SK-N-SH (cell line): ENCODE measurements around the gene GFY. TPM values are rescaled to one million over a fixed set of nuclear protein-coding genes. Genes with fewer than 3 reads are reported as not detected.

ENCODE experiments used
- CTCF ChIA-PET: fragments of 300-600, 350-600 bp; formaldehyde crosslinking; extraction: SDS; loops from one replicate; lab custom pipeline; 2021; lab: Yijun Ruan, JAX
- POLR2A ChIA-PET: fragments of 350-600 bp; sonication (Branson Sonifier 250); formaldehyde crosslinking; extraction: SDS; loops from one replicate; lab custom pipeline; 2020; ENCODE audit warnings: antibody characterized with exemption, inconsistent platforms; lab: Yijun Ruan, JAX
- DNase-seq: peaks from one replicate; pipeline ENCODE4 v3.0.0; 2012
- H2AFZ ChIP-seq: fragments of 200-600 bp; sonication (generic); 2 replicates; pipeline ENCODE4 v1.8.1; 2016; ENCODE audit warnings: antibody characterized with exemption, mild to moderate bottlenecking, low read depth
- H3F3A ChIP-seq: fragments of 200-600 bp; sonication (generic); replicated peaks from 2 replicates; pipeline ENCODE3; 2016; ENCODE audit warnings: antibody characterized with exemption, mild to moderate bottlenecking; ENCODE audit not compliant: insufficient read depth
- H3K27ac ChIP-seq, 2 experiments: fragments of 200-500 bp in 1 of 2; fragments of 200-600 bp in 1 of 2; sonication (Bioruptor generic) in 1 of 2; sonication (generic), shearing (Covaris generic) in 1 of 2; 2 replicates each; pipeline versions ENCODE4 v1.5.1 to v1.6.1; 2014 to 2016; ENCODE audit warnings: low read depth in 2 of 2, inconsistent platforms in 1 of 2, low read length in 1 of 2, mild to moderate bottlenecking in 1 of 2, mixed read lengths in 1 of 2
- H3K27me3 ChIP-seq: fragments of 200-600 bp; sonication (generic), shearing (Covaris generic); 2 replicates; pipeline ENCODE4 v1.6.1; 2016; ENCODE audit warnings: mixed run types; ENCODE audit not compliant: insufficient read depth
- H3K36me3 ChIP-seq, 2 experiments: fragments of 200-500 bp in 1 of 2; fragments of 200-600 bp in 1 of 2; sonication (Bioruptor generic) in 1 of 2; sonication (generic) in 1 of 2; replicated peaks in 1 of 2; 2 replicates each; pipeline versions ENCODE3 to v1.5.1; 2014 to 2016; ENCODE audit warnings: low read length in 1 of 2, mild to moderate bottlenecking in 1 of 2; ENCODE audit not compliant: insufficient read depth in 2 of 2, control insufficient read depth in 1 of 2
- H3K4me1 ChIP-seq, 2 experiments: fragments of 200-500 bp in 1 of 2; fragments of 200-600 bp in 1 of 2; sonication (Bioruptor generic) in 1 of 2; sonication (generic), shearing (Covaris generic) in 1 of 2; 2 replicates each; pipeline versions ENCODE4 v1.5.1 to v1.6.1; 2014 to 2016; ENCODE audit warnings: low read depth in 1 of 2, low read length in 1 of 2, mixed run types in 1 of 2; ENCODE audit not compliant: insufficient read depth in 2 of 2, control insufficient read depth in 1 of 2
- H3K4me2 ChIP-seq: fragments of 200-600 bp; sonication (generic), shearing (Covaris generic); 2 replicates; pipeline ENCODE4 v1.6.1; 2017; ENCODE audit warnings: mixed run types
- H3K4me3 ChIP-seq, 2 experiments: fragments of 200-500 bp in 1 of 2; fragments of 200-600 bp in 1 of 2; sonication (Bioruptor generic) in 1 of 2; sonication (generic), shearing (Covaris generic) in 1 of 2; 2 replicates each; pipeline versions ENCODE4 v1.5.1 to v1.8.1; 2014 to 2016; ENCODE audit warnings: low read depth in 2 of 2, inconsistent platforms in 1 of 2, low read length in 1 of 2, mild to moderate bottlenecking in 1 of 2, mixed read lengths in 1 of 2, moderate library complexity in 1 of 2
- H3K79me2 ChIP-seq: fragments of 200-600 bp; sonication (generic); 2 replicates; pipeline ENCODE4 v1.8.1; 2017; ENCODE audit warnings: mild to moderate bottlenecking; ENCODE audit not compliant: insufficient read depth
- H3K9ac ChIP-seq: fragments of 200-600 bp; sonication (generic); 2 replicates; pipeline ENCODE4 v1.6.1; 2017; ENCODE audit warnings: mixed run types
- H3K9me2 ChIP-seq: fragments of 200-600 bp; sonication (generic); 2 replicates; pipeline ENCODE4 v1.6.1; 2017; ENCODE audit warnings: mixed run types
- H3K9me3 ChIP-seq: fragments of 200-600 bp; sonication (generic); 2 replicates; pipeline ENCODE4 v1.6.1; 2017; ENCODE audit warnings: mixed run types, mild to moderate bottlenecking, moderate library complexity
- H4K20me1 ChIP-seq: fragments of 200-600 bp; sonication (generic); 2 replicates; pipeline ENCODE4 v1.6.1; 2017; ENCODE audit warnings: mild to moderate bottlenecking, mixed run types; ENCODE audit not compliant: insufficient read depth
- CHD2 ChIP-seq: fragments of 150-350 bp; IDR thresholded peaks from 2 replicates; pipeline ENCODE4 v1.6.1; 2018; ENCODE audit warnings: low read length; ENCODE audit not compliant: partially characterized antibody
- CTCF ChIP-seq: fragments of 200-600 bp; sonication (generic); IDR thresholded peaks from 2 replicates; pipeline ENCODE4 v1.6.1; 2017; ENCODE audit warnings: antibody characterized with exemption, mild to moderate bottlenecking, moderate library complexity
- ELF1 ChIP-seq: IDR thresholded peaks from 2 replicates; pipeline ENCODE4 v1.4.0; 2012
- EP300 ChIP-seq, 2 experiments: IDR thresholded peaks; 2 replicates each; pipeline versions ENCODE4 v1.4.0 to v1.6.1; 2012; ENCODE audit warnings: borderline replicate concordance in 1 of 2, low read depth in 1 of 2, low read length in 1 of 2
- EZH2phosphoT487 ChIP-seq: fragments of 200-600 bp; sonication (generic); IDR thresholded peaks from 2 replicates; pipeline ENCODE4 v1.6.1; 2017; ENCODE audit warnings: low read depth, mixed run types, mild to moderate bottlenecking, antibody characterized with exemption, moderate library complexity, borderline replicate concordance
- NRF1 ChIP-seq: IDR thresholded peaks from 2 replicates; pipeline ENCODE4 v1.6.1; 2012; ENCODE audit warnings: low read depth, mild to moderate bottlenecking, low read length
- RAD21 ChIP-seq: IDR thresholded peaks from 2 replicates; pipeline ENCODE4 v1.6.1; 2012; ENCODE audit warnings: mild to moderate bottlenecking, low read length
- RCOR1 ChIP-seq: fragments of 150-350 bp; IDR thresholded peaks from 2 replicates; pipeline ENCODE4 v1.6.1; 2017; ENCODE audit warnings: antibody characterized with exemption, low read length
- REST ChIP-seq: IDR thresholded peaks from 2 replicates; pipeline ENCODE4 v1.6.1; 2012; ENCODE audit warnings: mild to moderate bottlenecking, low read depth, low read length, moderate library complexity
- RFX5 ChIP-seq: IDR thresholded peaks from 2 replicates; pipeline ENCODE4 v1.6.1; 2012; ENCODE audit warnings: mild to moderate bottlenecking, improper control_type of control experiment, low read length
- SIN3A ChIP-seq: IDR thresholded peaks from 2 replicates; pipeline ENCODE4 v1.6.1; 2012; ENCODE audit warnings: low read depth, mild to moderate bottlenecking, low read length, moderate library complexity, borderline replicate concordance
- TCF12 ChIP-seq: IDR thresholded peaks from 2 replicates; pipeline ENCODE4 v1.4.0; 2012
- TEAD4 ChIP-seq: IDR thresholded peaks from 2 replicates; pipeline ENCODE4 v1.4.0; 2012; ENCODE audit warnings: mild to moderate bottlenecking, borderline replicate concordance; ENCODE audit not compliant: insufficient read depth
- YY1 ChIP-seq: IDR thresholded peaks from 2 replicates; pipeline ENCODE4 v1.4.0; 2012; ENCODE audit warnings: low read depth, mild to moderate bottlenecking
- WGBS: methylation state at CpG from one replicate; pipeline ENCODE4 v1.1.6; 2017; ENCODE audit warnings: low lambda C conversion rate; 5-methylcytosine and 5-hydroxymethylcytosine counted together
- polyA plus RNA-seq, 3 experiments: library from polyadenylated mRNA; depleted of rRNA; stranded (reverse); fragments of >200 nt; gene quantifications; 2 replicates each; pipeline ENCODE4 v1.2.3, GENCODE V29; 2012
- TF ChIP-seq, protein P1 (sequence below): IDR thresholded peaks from 2 replicates; pipeline ENCODE4 v1.4.0; 2012; ENCODE audit warnings: low read depth, borderline replicate concordance
- TF ChIP-seq, protein P2 (sequence below): IDR thresholded peaks from 2 replicates; pipeline ENCODE4 v1.4.0; 2012; ENCODE audit warnings: low read depth, borderline replicate concordance
- TF ChIP-seq, protein P3 (sequence below): IDR thresholded peaks from 2 replicates; pipeline ENCODE4 v1.4.0; 2012; ENCODE audit warnings: low read depth

GFY gene
- polyA plus RNA-seq, 1 of the 3 experiments (the other 2 are of a cell fraction): not detected

DNA sequence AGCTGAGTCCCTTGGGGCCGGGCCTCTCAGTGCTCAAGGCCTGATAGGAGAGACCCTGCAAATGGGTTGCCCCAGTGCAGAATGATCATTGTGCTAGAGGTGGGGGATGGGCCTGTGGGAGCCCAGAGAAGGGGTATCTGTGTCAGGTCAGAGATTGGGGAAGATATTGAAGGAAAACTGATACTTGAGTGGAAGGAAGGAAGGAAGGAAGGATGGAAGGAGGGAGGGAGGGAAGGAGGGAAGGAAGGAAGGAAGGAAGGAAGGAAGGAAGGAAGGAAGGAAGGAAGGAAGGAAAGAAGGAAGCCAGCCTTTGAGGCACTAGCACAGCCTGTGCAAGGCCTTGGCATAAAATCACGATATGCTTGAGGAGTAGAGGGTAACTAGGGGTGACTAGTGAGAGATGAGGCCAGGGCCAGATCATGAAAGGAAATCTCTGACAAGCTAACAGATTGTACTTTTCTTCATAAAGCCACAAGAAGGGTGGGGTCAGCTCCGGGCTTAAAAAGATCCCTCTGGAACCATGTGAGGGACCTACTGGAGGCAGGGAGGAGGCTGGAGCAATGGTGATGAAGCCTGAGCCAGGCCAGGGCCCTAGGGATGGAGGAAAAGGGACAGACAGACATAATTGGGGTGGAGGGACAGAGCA is 13.4 kb upstream of the GFY start:
- no peaks in the 10 kb centered on the region for H3K36me3 ChIP-seq
- H3K4me2 ChIP-seq: no peak overlapping the region
- no peak overlapping the region for H3K27ac ChIP-seq
- H3K9me2 ChIP-seq: no peaks in the 10 kb centered on the region
- H4K20me1 ChIP-seq: no peaks in the 10 kb centered on the region
- ChIA-PET CTCF (interaction anchor here (1.4 to 17.5 kb wide), 3 partner anchors 20 to 31 kb away, joined by 4 to 108 read pairs (median 14); no protein-coding TSS in a partner anchor), POLR2A (no interaction called here)
- no peak overlapping the region for H3K4me3 ChIP-seq
- no peaks in the 10 kb centered on the region for H3K9me3 ChIP-seq
- 68% methylated on average over 3 of the region's 3 CpGs for WGBS
- H2AFZ ChIP-seq: no peak overlapping the region
- H3F3A ChIP-seq: no peaks in the 10 kb centered on the region
- H3K27me3 ChIP-seq: peaks cover 6% of the 10 kb centered on the region
- H3K79me2 ChIP-seq: no peaks in the 10 kb centered on the region
- H3K4me1 ChIP-seq: peaks cover 0 to 12% of the 10 kb centered on the region in 2 experiments; a peak in 1 of 4 replicates
- no peak overlapping the region for H3K9ac ChIP-seq
- TF ChIP-seq YY1: no peak
- no peak for TF ChIP-seq CTCF
- TF ChIP-seq CHD2: no peak
- TF ChIP-seq RCOR1: no peak
- no peak for TF ChIP-seq SIN3A
- TF ChIP-seq NRF1: no peak
- TF ChIP-seq, protein P1, sequence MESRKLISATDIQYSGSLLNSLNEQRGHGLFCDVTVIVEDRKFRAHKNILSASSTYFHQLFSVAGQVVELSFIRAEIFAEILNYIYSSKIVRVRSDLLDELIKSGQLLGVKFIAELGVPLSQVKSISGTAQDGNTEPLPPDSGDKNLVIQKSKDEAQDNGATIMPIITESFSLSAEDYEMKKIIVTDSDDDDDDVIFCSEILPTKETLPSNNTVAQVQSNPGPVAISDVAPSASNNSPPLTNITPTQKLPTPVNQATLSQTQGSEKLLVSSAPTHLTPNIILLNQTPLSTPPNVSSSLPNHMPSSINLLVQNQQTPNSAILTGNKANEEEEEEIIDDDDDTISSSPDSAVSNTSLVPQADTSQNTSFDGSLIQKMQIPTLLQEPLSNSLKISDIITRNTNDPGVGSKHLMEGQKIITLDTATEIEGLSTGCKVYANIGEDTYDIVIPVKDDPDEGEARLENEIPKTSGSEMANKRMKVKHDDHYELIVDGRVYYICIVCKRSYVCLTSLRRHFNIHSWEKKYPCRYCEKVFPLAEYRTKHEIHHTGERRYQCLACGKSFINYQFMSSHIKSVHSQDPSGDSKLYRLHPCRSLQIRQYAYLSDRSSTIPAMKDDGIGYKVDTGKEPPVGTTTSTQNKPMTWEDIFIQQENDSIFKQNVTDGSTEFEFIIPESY: no peak
- no peak for TF ChIP-seq REST
- TF ChIP-seq, protein P2, sequence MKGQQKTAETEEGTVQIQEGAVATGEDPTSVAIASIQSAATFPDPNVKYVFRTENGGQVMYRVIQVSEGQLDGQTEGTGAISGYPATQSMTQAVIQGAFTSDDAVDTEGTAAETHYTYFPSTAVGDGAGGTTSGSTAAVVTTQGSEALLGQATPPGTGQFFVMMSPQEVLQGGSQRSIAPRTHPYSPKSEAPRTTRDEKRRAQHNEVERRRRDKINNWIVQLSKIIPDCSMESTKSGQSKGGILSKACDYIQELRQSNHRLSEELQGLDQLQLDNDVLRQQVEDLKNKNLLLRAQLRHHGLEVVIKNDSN: no peak
- TF ChIP-seq, protein P3, sequence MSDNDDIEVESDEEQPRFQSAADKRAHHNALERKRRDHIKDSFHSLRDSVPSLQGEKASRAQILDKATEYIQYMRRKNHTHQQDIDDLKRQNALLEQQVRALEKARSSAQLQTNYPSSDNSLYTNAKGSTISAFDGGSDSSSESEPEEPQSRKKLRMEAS: no peak
- no peak for TF ChIP-seq EP300 (IDR thresholded peaks at IDR 0.05; ENCODE audit: borderline replicate concordance in 1 of 2, low read depth in 1 of 2, low read length in 1 of 2)
- no peak for TF ChIP-seq RAD21
- TF ChIP-seq TCF12: no peak
- no peak for TF ChIP-seq TEAD4
- no peak for TF ChIP-seq ELF1
- TF ChIP-seq EZH2phosphoT487: no peak
- TF ChIP-seq RFX5: no peak
- TF ChIP-seq, all 33 proteins: peak for 0
- no peak for DNase-seq
